CD4-positive, alpha-beta T cell treated with Interleukin-12 subunit alpha and Interleukin-12 subunit beta, for 1 hour (primary cell): ENCODE results near the gene SETBP1.

Experiments used
- DNase-seq: peaks from one replicate; pipeline ENCODE4 v3.0.0-alpha.2; 2020

SETBP1 gene

GRCh38 chr18:44848644-44849335, 168.1 kb downstream of the SETBP1 start:
- no peak for DNase-seq

DNA sequence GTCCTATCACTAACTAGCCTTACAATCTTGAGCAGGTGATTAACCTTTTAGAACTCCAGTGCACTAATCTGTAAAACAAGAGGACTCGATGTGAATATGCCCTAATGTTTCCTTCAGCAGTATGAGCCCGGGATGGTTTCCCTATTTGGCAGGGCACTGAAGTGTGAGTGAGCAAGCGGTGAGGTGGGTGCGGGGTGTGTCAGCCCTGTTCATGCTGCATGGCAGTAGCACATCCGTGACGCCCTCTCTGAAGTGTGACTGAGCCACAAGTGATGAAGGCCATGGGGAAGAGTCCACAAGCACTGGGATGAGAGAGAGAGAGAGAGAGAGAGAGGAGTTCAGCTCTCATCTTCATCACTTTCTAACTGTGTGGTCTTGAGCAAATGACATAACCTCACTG, 168.7 kb downstream of the SETBP1 start:
- no peak for DNase-seq

- no peak for DNase-seq
These were observed 169.3 kb downstream of the SETBP1 start for GRCh38 chr18:44850001-44850400.

DNA sequence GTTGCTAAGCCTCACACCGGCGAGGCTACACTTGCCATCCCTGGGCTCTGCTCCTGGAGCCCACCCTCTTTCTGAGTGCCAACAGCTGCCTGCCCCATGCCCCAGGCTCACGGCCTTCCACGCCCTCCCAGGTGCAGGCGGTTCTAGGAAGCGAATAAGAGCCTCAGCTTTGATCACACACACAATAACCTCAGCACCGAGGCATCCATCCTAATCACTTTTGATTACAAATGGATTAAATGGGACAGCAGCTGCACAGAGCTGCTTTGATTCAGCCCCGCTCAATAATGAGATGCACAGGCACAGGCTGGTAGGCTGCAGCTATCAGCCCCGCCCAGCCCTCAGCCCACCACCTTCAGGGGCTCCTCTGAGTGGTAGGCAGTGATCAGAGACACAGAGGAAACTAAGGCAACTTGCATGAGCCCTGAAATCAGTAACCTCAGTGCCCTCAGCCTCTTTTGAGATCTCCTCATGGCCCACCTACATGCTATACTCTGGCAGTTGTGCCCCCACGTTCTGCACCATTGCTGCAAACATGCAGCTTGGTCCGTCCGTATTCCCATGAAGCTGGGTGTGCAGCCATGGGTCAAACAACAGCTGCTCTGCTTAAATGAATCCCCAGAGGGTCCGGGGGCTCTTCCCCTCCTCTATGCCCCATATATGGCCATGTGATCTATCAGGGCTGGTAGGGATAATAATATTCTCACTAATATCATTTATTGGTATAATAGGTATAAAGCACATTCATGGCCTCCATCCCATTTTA, 171.4 kb downstream of the SETBP1 start:
- no peak for DNase-seq

DNA sequence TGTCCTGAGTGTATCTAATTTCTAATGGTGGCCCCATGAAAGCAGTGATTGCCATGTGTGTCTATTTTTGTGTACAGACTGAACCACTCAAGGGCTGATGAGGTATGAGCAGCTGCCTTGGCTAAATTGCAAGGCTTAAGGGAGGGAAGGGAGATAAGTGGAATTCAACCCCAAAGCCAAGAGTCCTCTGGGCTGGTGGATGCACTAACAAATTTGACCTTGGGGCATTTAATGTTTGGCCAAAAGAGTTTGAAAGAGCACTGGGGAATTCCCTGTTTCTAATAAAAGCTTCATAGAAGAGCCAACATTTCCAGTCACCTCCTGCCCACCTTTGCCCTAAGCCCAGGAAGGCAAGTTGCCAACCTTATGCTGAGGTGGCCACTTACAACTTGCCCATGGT, 172.1 kb downstream of the SETBP1 start:
- DNase-seq, result no peak

- no peak for DNase-seq
These were observed 172.7 kb downstream of the SETBP1 start for GRCh38 chr18:44853430-44853829.

DNA sequence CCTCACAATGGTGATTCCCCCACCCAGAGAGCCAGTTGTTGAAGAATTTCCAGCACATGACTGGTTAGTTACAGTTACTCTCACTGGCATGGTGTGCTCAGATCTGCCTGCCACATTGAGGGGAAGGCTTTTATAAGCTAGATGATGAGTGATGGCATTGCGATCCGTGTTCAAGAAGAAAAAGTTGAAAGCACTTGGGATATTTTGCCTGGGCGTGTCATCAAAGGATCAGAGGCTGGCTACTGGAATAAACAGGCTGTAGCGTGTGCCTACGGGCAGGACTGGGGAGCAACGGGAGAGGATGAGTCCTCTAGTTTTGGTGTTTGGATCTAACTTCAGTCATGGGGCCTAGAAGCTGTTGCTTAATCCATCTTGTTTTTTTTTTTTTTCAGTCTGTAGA, 175.0 kb downstream of the SETBP1 start:
- DNase-seq, result no peak

DNA sequence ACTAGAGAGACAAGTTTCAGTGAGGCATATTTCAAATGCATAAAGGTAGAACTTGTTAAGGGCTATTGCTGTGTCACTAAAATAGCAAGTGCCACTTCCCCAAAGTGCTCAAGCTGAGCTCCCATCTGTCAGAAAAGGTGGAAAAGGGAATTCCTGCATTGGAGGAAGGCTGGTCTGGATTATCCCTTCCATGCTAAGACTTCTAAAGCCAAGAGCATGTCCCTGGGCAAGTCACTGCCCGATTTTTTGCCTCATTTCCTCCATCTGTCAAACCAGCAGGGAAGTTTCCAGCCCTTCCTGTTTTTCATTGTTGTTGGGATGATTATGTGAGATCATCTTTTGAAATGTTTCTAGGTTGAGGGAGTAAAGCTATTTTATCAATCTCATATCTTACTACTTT, 175.5 kb downstream of the SETBP1 start:
- DNase-seq, result no peak

GRCh38 chr18:44857081-44857480, 176.4 kb downstream of the SETBP1 start:
- DNase-seq, result no peak

DNA sequence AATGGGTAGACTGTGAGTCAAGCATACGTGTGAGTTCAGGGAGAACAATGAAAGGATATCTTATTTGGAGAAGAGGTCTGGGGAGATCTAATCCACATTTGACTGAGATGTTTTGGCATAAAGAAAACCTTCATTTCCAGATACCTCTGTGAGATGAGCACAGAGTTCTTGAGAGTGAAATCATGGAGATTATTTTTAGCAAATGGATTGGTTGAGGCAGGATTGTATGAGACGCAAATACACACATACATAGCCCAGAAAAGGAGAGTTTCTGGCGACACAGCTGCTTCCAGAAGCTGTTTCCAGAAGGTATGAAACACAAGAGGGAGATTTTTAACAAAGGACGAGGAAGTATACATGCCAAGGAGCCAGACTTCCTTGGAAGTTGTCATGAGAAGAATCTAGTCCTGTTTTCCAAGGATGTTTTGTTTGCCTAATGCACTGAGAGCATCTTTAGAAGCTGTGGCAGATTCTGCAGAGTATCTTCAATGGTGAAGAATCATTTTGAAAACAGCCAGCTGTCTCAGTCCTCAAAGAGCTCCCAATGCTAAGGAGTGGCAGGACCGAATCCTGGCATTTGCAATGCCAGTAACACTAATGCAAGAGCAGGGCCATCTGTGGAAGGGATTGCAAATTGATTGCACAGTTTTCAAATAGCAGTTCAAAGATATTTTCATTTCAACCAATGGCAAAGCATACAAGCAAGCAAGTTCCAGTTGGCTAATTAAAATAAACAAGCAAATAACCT, 177.2 kb downstream of the SETBP1 start:
- DNase-seq, result no peak

DNA sequence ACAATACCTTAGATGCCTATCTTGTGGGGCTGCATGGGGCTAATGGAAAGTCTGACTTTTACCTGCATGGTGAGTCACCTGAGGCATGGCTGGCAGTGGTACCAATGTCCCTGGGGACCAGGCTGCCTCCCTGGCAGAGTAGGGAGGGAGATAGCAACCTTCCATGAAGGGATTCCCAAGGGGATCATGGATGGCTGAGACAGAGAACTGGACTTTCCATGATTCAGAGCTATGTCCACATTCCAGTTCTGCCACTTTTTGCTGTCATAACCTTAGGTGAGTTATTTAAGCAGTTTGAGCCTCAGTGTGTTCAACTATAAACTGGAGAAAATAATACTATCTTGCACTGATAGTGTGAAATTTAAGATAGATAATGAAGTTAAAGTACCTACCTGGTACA, 178.6 kb downstream of the SETBP1 start:
- no peak for DNase-seq

- DNase-seq, result no peak
These were observed 179.2 kb downstream of the SETBP1 start for GRCh38 chr18:44859751-44860439.

DNA sequence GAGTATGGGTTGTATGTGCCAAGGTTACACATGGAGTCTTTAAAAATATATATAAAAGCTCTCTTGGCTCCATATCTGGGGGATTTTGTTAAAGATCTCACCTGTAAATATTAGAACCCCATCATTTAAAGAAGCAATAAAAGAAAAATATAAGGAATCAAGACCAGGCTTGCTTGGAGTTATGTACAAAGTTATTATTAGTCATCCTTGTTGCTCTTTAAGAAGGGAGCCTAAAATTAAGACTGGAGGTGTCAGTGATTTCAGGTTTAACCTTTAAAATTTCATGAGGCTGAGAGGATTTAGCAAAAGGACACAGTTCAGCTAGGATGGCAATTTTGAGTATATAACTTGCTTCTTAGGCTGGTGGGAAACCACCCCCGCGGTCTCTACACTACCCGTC, 181.4 kb downstream of the SETBP1 start:
- no peak for DNase-seq

- no peak for DNase-seq
These were observed 185.4 kb downstream of the SETBP1 start for GRCh38 chr18:44866103-44866502.

DNA sequence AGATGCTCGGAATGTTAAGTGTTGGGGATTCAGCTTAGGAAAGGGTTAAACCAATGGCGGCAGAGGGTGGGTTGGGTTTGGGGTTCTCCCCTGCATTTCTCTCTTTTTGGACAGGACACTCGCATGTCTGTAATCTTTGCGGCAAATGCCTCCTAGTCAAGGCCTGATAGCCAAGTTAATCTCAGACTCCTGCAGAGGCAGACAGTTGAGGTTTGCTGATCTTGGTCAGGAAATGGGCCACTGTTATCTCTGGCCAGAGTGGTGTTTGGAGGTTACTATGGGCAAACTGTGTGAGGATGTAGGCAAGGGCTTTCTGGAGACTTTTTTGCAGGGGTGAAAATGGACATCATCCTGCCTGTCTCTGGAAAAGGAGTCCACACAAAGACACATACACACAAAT, 188.8 kb downstream of the SETBP1 start:
- DNase-seq, result no peak

GRCh38 chr18:44870631-44871502, 190.2 kb downstream of the SETBP1 start:
- no peak for DNase-seq

DNA sequence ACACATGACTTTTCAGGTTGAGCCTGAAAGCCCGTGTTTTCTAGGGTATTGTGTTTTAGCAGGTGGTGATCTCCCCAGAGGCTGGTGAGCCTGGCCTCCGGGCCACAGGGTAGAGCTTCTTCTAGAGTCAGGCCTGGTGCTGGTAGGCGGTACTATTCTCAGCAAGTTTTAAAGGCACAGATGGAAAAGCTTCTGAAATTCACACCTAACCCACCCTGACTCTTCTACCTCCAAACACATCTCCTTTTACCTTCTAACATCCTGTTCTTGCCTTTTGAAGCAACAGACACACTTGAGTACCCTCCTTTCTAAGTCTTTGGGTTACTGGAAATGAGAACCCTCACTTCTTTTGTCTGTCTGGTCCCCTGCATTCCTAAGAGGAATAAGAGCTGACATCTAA, 191.1 kb downstream of the SETBP1 start:
- DNase-seq, result no peak

DNA sequence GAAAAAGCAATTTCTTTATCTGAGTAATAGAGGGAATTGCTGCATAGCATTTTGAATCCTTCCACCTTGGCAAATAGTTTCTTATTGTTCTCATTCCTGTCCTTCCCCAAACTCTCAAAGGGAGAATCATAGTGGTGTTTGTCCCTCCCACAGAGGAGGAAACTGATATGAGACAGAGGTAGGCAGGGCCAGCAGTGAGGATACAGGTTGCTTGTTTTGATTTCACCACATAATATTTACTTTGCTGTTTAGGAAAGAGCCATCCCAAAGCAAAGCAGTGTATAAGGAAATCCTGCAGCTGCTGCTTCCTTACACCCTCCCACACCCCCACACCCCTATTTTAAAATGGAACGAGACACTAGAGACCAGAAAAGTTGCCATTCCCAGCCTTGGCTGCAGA, 195.3 kb downstream of the SETBP1 start:
- no peak for DNase-seq

DNA sequence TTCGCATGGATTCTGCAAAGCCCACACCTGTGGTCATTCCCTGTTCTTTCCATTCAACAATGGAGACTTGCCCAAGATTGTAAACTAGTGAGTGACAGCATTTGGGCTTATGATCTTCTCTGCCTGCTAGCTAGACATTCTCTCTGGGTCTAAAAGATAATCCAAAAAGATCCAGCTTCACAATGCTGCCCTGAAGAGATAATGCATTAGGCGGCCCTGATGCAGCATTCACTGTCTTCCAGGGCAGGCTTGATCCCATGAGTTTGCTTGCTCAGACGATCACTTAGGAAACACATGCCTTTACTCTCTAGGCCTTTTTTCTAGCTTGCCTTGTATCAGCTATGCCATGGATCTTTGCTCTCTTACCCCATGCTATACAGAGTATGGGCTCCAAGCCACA, 196.1 kb downstream of the SETBP1 start:
- DNase-seq, result no peak

DNA sequence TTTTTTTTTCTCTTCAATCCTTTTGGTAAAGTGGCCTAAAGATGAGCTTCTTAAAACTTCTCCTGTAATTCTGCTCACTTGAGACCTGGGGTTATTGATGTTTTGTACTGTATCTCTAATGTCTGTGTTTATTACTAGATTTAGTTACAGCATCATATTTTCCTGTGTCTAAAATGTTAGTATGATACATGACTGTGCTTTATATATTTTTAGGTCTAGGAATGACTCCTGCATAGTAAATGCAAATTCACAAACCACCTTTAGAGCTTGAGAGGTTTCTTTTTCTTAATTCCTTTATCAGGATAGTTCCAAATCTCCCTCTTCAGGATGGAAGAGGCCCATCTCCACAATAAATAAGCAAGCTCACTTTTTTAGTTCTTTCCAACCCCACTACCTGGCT, 197.6 kb downstream of the SETBP1 start:
- DNase-seq, result no peak

DNA sequence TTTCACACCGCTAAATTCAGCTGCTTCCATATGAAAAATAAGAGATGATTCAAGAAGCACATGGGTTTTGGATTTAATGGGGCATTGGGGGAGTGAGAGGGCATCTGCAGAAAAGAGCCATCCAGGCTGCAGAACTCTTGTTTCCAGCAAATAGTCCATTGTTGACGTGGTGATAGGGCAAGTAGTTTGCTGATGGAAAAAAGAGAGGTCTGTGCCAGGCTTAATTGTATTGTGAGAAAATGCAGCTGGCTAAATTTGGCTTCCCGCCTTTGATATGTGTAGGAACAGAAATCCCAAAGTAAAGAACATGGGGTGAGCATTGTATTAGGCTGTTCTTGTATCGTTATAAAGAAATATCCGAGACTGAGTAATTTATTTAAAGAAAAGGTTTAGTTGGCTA, 199.5 kb downstream of the SETBP1 start:
- no peak for DNase-seq

- no peak for DNase-seq
These were observed 200.9 kb downstream of the SETBP1 start for GRCh38 chr18:44881461-44882162.
